Measurements from ENCODE around the gene VAX1. TPM values are rescaled to one million over a fixed set of nuclear protein-coding genes. Genes with fewer than 3 reads are reported as not detected.

VAX1 gene
- total and polyA plus RNA-seq, 9 of the 15 experiments (the other 6 are each of a cell fraction or from before 2014, with no cell fraction given): not detected

- no peak for DNase-seq (ENCODE audit: extremely low read depth in 1 of 4, low spot score in 3 of 4)
- Histone ChIP-seq H3K4me2 (ENCODE audit: insufficient read depth, low read length) (no peak overlapping the region), H3K4me1 (replicated peaks in 1 of 2; ENCODE audit: control insufficient read depth in 2 of 2, insufficient read depth in 2 of 2, low read length in 2 of 2) (no peaks in the 10 kb centered on the region), H3K9ac (ENCODE audit: insufficient read depth in 1 of 2, low read depth in 2 of 2, low read length in 2 of 2) (no peak overlapping the region), H3K79me2 (ENCODE audit: control insufficient read depth, insufficient read depth, low read length) (no peaks in the 10 kb centered on the region), H3K4me3 (no peak overlapping the region), H3K27me3 (ENCODE audit: control insufficient read depth in 2 of 2, insufficient read depth in 2 of 2, low read length in 2 of 2) (no peaks in the 10 kb centered on the region), H3K27ac (ENCODE audit: extremely low read depth, low read depth, low read length) (no peak overlapping the region), H3K36me3 (ENCODE audit: control insufficient read depth, insufficient read depth, low read length) (no peaks in the 10 kb centered on the region), H2AFZ (ENCODE audit: low read depth, low read length) (no peak overlapping the region), H3K9me3 (replicated peaks; ENCODE audit: control insufficient read depth, insufficient read depth, low read depth, low read length) (no peaks in the 10 kb centered on the region), H3K9me1 (ENCODE audit: control insufficient read depth, insufficient read depth, low read length) (no peaks in the 10 kb centered on the region), H4K20me1 (replicated peaks; ENCODE audit: control insufficient read depth, insufficient read depth, low read length) (no peaks in the 10 kb centered on the region)
- no peak for FAIRE-seq
- WGBS (ENCODE audit: insufficient coverage, low coverage, missing lambda C conversion rate): no CpG with 5 or more reads among the region's 1 CpG
- ATAC-seq: no peak
- no TSS peak for BruUV-seq (replicated peaks)
- ChIA-PET POLR2A (no interaction called here), CTCF (ENCODE audit: low intra/inter-chr PET ratio) (no interaction called here)
- in situ Hi-C loops (cut with MboI): no loop called here
- peak in 1 of 2 experiments; percentile 10; a peak in 1 of 4 replicates for TF ChIP-seq RAD21 (CRISPR knock-in tag; conservative IDR thresholded peaks at IDR 0.05 in 1 of 2, IDR thresholded peaks at IDR 0.05 in 1 of 2)
- TF ChIP-seq CXXC5 (CRISPR knock-in tag; IDR thresholded peaks at IDR 0.05): no peak
- peak; percentile 22 for TF ChIP-seq CTCFL (IDR thresholded peaks at IDR 0.05; ENCODE audit: borderline replicate concordance, insufficient read depth, low read depth, low read length, poor library complexity, severe bottlenecking)
- TF ChIP-seq ZNF668 (CRISPR knock-in tag; IDR thresholded peaks at IDR 0.05): no peak
- TF ChIP-seq CTCF (IDR thresholded peaks at IDR 0.05 in 2 of 3, conservative IDR thresholded peaks at IDR 0.05 in 1 of 3; ENCODE audit: insufficient read depth in 2 of 3, low read depth in 1 of 3, low read length in 3 of 3): peak in 2 of 3 experiments; percentile 18 to 23; a peak in 2 of 6 replicates
- TF ChIP-seq YY1 (IDR thresholded peaks at IDR 0.05; ENCODE audit: borderline replicate concordance in 1 of 3, control insufficient read depth in 1 of 3, extremely low read depth in 1 of 3, insufficient read depth in 3 of 3, insufficient read length in 1 of 3, insufficient replicate concordance in 2 of 3, low read depth in 1 of 3, low read length in 2 of 3): no peak
- TF ChIP-seq TCF7L2 (IDR thresholded peaks at IDR 0.05; ENCODE audit: low read depth, low read length): no peak
- intact Hi-C loops (cut with micrococcal nuclease): loop anchor here (10.0 kb wide), 1 partner anchor 63 kb away; no protein-coding TSS in a partner anchor
These were observed 25.9 kb downstream of the VAX1 start for GRCh38 chr10:117112220-117112619.

Measured in K562 (cell line).